ENCODE data around the gene TMCO4. TPM values are rescaled to one million over a fixed set of nuclear protein-coding genes. Genes with fewer than 3 reads are reported as not detected.
"Not testable (repeated sequence)": the region's sequence is repeated elsewhere in the genome, so short reads cannot be mapped to it uniquely, and the experiment has no call there.

TMCO4 gene
- total RNA-seq, 1 donor from 2014 or later: 32.6 TPM

DNA sequence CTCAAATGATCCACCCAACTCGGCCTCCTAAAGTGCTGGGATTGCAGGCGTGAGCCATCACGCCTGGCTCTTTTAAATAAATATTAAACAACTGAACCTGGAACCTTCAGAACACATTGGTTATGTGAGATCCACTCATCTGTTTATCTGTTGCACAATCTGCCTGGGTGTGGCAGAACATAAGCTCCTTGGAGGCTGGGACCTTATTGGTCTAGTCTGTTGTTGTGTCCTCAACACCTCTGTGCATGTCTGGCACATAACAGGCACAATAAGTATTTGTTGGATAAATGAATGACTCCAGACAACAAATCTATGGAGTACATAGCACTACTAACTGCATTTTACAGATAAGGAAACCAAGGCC, 159.7 kb downstream of the TMCO4 start:
- DNase-seq (ENCODE audit: low read depth): peak; percentile 78

DNA sequence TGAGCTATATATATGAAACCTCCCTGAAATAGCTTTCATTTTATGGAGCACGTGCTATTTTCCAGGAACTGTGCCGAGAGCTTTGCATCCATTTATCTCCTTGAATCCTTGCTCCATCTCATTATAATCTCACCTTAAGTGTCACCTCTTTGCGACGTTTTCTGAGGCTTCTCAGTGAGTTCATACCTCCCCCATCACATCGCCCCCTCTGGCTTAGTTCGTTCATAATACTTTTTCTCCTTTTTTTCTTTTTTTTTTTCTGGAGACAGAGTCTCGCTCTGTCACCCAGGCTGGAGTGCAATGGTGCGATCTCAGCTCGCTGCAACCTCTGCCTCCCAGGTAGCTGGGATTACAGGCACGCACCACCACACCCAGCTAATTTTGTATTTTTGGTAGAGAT, 160.5 kb downstream of the TMCO4 start:
- DNase-seq (ENCODE audit: low read depth): not testable (repeated sequence)

DNA sequence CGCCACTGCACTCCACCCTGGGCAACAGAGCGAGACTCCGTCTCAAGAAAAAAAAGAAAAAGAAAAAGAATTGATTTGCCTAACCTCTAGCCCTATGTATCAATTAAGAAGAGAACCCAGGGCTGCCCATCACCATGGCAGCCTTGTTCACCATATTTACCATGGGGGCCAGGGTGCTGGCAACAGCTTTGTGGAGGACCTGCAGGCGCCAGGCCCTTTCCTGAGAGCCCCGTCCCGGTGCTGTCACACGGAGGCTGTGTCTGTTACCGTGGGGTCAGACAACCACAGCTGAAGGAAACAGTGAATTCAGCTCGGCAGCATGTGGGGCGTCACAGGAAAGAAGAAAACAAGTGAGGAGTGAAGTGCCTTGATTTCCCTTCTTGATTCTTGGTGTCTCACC, 162.1 kb downstream of the TMCO4 start:
- no peak for DNase-seq (ENCODE audit: low read depth)

DNA sequence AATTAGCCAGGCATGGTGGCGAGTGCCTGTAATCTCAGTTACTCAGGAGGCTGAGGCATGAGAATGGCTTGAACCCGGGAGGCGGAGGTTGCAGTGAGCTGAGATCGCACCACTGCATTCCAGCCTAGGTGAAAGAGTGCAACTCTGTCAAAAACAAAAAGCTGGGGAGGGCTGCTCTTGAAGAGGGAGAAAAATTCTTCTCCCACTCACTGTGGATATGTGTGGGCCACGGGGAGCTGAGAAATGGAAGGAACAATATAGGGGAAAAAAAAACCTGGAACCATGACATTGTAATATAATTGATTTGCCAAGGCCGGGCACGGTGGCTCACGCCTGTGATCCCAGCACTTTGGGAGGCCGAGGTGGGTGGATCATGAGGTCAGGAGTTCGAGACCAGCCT, 163.0 kb downstream of the TMCO4 start:
- not testable (repeated sequence) for DNase-seq (ENCODE audit: low read depth)

DNA sequence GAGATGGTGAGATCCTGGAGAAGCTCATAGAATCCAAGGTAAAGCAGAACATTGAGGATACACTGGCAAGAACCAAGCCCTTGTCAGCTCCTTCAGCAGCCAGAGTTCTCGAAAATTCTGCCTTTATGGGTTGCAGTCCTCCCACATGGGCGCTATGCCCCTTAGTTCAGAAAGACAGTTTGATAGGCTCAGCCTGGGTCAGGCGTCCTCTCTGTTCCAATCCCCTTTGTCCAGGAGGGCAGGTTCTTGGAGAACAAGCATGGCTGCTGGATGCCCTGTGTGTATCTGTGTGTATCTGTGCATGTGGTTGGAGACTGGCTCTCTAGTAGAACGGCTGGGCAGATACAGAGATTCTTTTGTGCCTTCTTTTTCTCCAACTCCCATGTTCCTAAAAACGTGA, 163.7 kb downstream of the TMCO4 start:
- DNase-seq (ENCODE audit: low read depth): no peak

DNA sequence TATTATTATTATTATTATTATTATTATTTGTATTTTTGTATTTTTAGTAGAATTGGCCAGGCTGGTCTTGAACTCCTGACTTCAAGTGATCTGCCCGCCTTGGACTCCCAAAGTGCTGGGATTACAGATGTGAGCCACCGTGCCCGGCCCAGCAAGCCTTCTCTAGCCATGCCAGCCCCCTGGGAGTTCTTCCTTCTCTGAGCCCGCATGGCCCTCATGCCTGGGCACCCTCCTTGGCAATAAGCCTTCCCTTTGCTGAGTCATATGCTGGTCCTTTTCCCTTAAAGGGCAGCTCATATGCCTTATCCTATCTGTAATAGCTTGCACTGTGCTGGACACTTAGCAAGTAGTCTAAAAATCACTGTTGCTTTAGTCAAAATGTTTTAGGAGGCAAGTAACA, 164.1 kb downstream of the TMCO4 start:
- peak; percentile 60 for DNase-seq (ENCODE audit: low read depth)

DNA sequence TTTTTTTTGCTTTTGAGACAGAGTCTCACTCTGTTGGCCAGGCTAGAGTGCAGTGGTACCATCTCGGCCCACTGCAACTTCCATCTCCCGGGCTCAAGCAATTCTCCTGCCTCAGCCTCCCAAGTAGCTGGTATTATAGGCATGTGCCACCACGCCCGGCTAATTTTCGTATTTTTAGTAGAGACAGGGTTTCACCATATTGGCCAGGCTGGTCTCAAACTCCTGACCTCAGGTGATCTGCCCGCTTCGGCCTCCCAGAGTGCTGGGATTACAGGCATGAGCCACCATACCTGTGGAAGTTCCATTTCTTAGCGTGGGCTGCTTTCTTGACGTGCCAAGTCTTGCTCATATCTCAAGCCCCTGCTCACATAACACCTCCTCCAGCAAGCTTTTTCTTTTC, 164.7 kb downstream of the TMCO4 start:
- DNase-seq (ENCODE audit: low read depth): not testable (repeated sequence)

DNA sequence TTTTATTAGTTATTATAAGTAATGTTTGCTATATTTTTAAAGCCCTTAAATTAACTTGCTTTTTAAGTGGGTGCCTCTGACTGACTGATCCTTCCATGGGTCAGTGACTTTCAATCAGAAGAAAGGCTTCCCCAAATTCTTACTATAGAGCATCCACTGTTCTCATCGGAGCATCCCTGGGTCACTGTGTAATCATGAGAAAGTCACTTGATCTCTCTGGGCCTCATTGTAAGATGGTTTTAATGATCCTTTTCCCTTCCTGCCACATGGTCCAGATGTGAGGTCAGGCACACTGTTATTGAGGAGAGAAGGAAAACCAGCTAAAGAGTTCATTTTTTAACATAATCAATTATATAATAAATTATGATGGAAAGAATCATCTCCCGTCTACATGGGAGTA, 166.6 kb downstream of the TMCO4 start:
- DNase-seq (ENCODE audit: low read depth): no peak

Other genes starting within 250 kb of the TMCO4 start
- gene NBL1, start 155.6 kb downstream of the TMCO4 start, total RNA-seq: 76.9 and 168 TPM in 2 replicates
- gene HTR6, start 135.0 kb downstream of the TMCO4 start, total RNA-seq: not detected in 2 replicates
- 0.05 TPM in 1 of 2 replicates, not detected in the other for gene RNF186, start 15.4 kb upstream of the TMCO4 start, total RNA-seq
- 4.3 and 8.7 TPM in 2 replicates for gene OTUD3, start 82.5 kb upstream of the TMCO4 start, total RNA-seq
- not detected in 2 replicates for gene PLA2G2E, start 123.7 kb upstream of the TMCO4 start, total RNA-seq
- gene PLA2G2A, start 179.7 kb upstream of the TMCO4 start, total RNA-seq: not detected in 2 replicates

All from renal cortical epithelial cell (primary cell).